ENCODE results near the gene GRID1.

DNA sequence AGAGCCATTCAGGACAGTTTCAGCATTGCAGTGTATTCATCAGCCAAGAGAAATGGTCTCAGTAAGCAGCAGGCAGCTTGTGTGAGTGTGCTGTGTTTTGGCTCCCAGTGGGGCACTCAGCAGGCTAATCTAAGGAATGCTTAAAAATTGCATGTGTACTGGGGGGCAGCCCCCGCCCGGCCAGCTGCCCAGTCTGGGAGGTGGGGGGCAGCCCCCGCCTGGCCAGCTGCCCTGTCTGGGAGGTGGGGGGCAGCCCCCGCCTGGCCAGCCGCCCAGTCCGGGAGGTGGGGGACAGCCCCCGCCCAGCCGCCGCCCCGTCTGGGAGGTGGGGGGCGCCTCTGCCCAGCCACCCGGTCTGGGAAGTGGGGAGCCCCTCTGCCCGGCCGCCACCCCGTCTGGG lies 116.2 kb downstream of the GRID1 start:
- TF ChIP-seq ZNF274 (IDR thresholded peaks at IDR 0.05; ENCODE audit: low read depth, low read length) (no peak), YY1 (IDR thresholded peaks at IDR 0.05; ENCODE audit: insufficient read depth, insufficient read length) (no peak)
